ENCODE results near the gene ASB2. TPM values are rescaled to one million over a fixed set of nuclear protein-coding genes. Genes with fewer than 3 reads are reported as not detected.

ASB2 gene
- total and polyA plus RNA-seq, 2 of the 8 experiments (the other 6 are each of a cell fraction or from before 2014, with no cell fraction given) = 1.0 to 2.1 TPM

GRCh38 chr14:93977790-93978581 is 1.6 kb upstream of the ASB2 start:
- H3K9ac ChIP-seq (replicated peaks in 1 of 4; ENCODE audit: extremely low read depth in 1 of 4, low read depth in 3 of 4, low read length in 3 of 4) = no peak overlapping the region
- H2AFZ ChIP-seq (ENCODE audit: low read length) = no peak overlapping the region
- no peaks in the 10 kb centered on the region for H3K23me2 ChIP-seq (ENCODE audit: low read depth, low read length)
- H2BK15ac ChIP-seq (ENCODE audit: low read length) = no peak overlapping the region
- no peak overlapping the region for H3K14ac ChIP-seq (ENCODE audit: insufficient read length)
- no peak overlapping the region for H3K23ac ChIP-seq (ENCODE audit: insufficient read length)
- peaks cover 0 to 3% (median 0%) of the 10 kb centered on the region in 4 experiments; a peak in 1 of 7 replicates for H3K4me1 ChIP-seq (replicated peaks in 1 of 4; ENCODE audit: control insufficient read depth in 3 of 4, insufficient read depth in 4 of 4, low read length in 3 of 4)
- no peak overlapping the region for H3K27ac ChIP-seq (ENCODE audit: low read depth, low read length)
- H3K27me3 ChIP-seq (replicated peaks in 1 of 4; ENCODE audit: control insufficient read depth in 3 of 4, extremely low read depth in 1 of 4, insufficient read depth in 3 of 4, low read length in 3 of 4) = no peaks in the 10 kb centered on the region; a peak in 1 of 7 replicates
- WGBS, 2 experiments (ENCODE audit: extremely low coverage in 1 of 2, insufficient coverage in 1 of 2, insufficient read length in 1 of 2, insufficient replicate concordance in 2 of 2, low coverage in 1 of 2, low lambda C conversion rate in 2 of 2, missing lambda C conversion rate in 1 of 2) = 95% methylated on average over 11 of the region's 11 CpGs; no CpG with 5 or more reads in 1 of the 2 experiments
- H3K4ac ChIP-seq (replicated peaks; ENCODE audit: insufficient read length, low read depth, low read length) = no peak overlapping the region
- H3K18ac ChIP-seq (ENCODE audit: extremely low read depth, low read length) = no peak overlapping the region
- no peaks in the 10 kb centered on the region for H3K9me3 ChIP-seq (ENCODE audit: insufficient read depth in 2 of 2, low read depth in 1 of 2, low read length in 1 of 2)
- no peaks in the 10 kb centered on the region for H3K79me2 ChIP-seq (ENCODE audit: control insufficient read depth in 1 of 2, insufficient read depth in 2 of 2, low read length in 2 of 2)
- H4K20me1 ChIP-seq (replicated peaks in 1 of 2; ENCODE audit: control insufficient read depth in 1 of 2, insufficient read depth in 2 of 2, low read length in 2 of 2) = no peaks in the 10 kb centered on the region
- no peak overlapping the region; the same call in 1 of the 2 replicates for H2BK12ac ChIP-seq (ENCODE audit: low read depth, low read length)
- H2AK5ac ChIP-seq (ENCODE audit: low read depth, low read length) = no peak overlapping the region
- H3K36me3 ChIP-seq (ENCODE audit: control insufficient read depth in 2 of 4, insufficient read depth in 4 of 4, low read length in 3 of 4) = no peaks in the 10 kb centered on the region
- no peak for TF ChIP-seq CHD1 (IDR thresholded peaks at IDR 0.05; ENCODE audit: low read depth, low read length)
- no peak for TF ChIP-seq CHD2 (IDR thresholded peaks at IDR 0.05; ENCODE audit: low read length)
- TF ChIP-seq JUND (IDR thresholded peaks at IDR 0.05; ENCODE audit: low read length) = no peak
- TF ChIP-seq HDAC6 (IDR thresholded peaks at IDR 0.05; ENCODE audit: low read depth, low read length) = no peak
- no peak overlapping the region for H4K8ac ChIP-seq (ENCODE audit: extremely low read depth, insufficient read depth, low read length)
- H3K79me1 ChIP-seq (ENCODE audit: low read depth, low read length) = no peaks in the 10 kb centered on the region
- H4K5ac ChIP-seq (ENCODE audit: insufficient read length, low read depth, low read length) = no peak overlapping the region
- no peak overlapping the region for H3K4me3 ChIP-seq (ENCODE audit: extremely low read depth in 1 of 4, insufficient read depth in 2 of 4, low read depth in 3 of 4, low read length in 4 of 4)
- CTCF ChIA-PET (ENCODE audit: partially characterized antibody) = interaction anchor here (0.7 to 2.6 kb wide), 8 partner anchors 7 to 165 kb away, joined by 3 to 12 read pairs (median 4); no protein-coding TSS in a partner anchor
- H2BK120ac ChIP-seq (replicated peaks; ENCODE audit: low read depth, low read length) = no peak overlapping the region
- H3K4me2 ChIP-seq (ENCODE audit: insufficient read depth in 1 of 2, low read depth in 2 of 2, low read length in 2 of 2) = no peak overlapping the region
- no peak overlapping the region for H4K91ac ChIP-seq (replicated peaks; ENCODE audit: insufficient read length, low read length)
- no peak for FAIRE-seq
- H2BK20ac ChIP-seq (ENCODE audit: low read length) = no peak overlapping the region
- POLR2A ChIA-PET (ENCODE audit: partially characterized antibody) = interaction anchor here (1.9 kb wide), 1 partner anchor 31 kb away, joined by 3 read pairs; no protein-coding TSS in a partner anchor
- no peak overlapping the region for H3K56ac ChIP-seq (replicated peaks; ENCODE audit: insufficient read length, low read depth, low read length)
- no peak overlapping the region for H2BK5ac ChIP-seq (ENCODE audit: low read depth, low read length)
- DNase-seq (ENCODE audit: low read depth in 1 of 2, low spot score in 2 of 2) = no peak
